HG02870 (cell line): Measurements from ENCODE around the gene MTREX.

Experiments
- ATAC-seq: cut with Tn5 transposase; IDR thresholded peaks from one replicate; pipeline ENCODE4 v1.9.1; 2021; ENCODE audit warnings: mild to moderate bottlenecking, moderate library complexity; ENCODE audit not compliant: unreplicated experiment

The MTREX gene

GRCh38 chr5:55324815-55325418, 17.1 kb downstream of the MTREX start:
- peak; percentile 58 for ATAC-seq

GRCh38 chr5:55325621-55326020, 17.8 kb downstream of the MTREX start:
- no peak for ATAC-seq

- no peak for ATAC-seq
Observed at GRCh38 chr5:55327281-55327680, 19.5 kb downstream of the MTREX start.

GRCh38 chr5:55331321-55331720, 23.5 kb downstream of the MTREX start:
- no peak for ATAC-seq

- ATAC-seq, result no peak
Observed at GRCh38 chr5:55333017-55333416, 25.2 kb downstream of the MTREX start.

GRCh38 chr5:55333811-55334210, 26.0 kb downstream of the MTREX start:
- no peak for ATAC-seq

- ATAC-seq, result no peak
Observed at GRCh38 chr5:55338092-55338613, 30.4 kb downstream of the MTREX start.

GRCh38 chr5:55338810-55339243, 31.0 kb downstream of the MTREX start:
- peak; percentile 80 for ATAC-seq

- ATAC-seq, result no peak
Observed at GRCh38 chr5:55343107-55343506, 35.3 kb downstream of the MTREX start.

GRCh38 chr5:55343609-55344008, 35.8 kb downstream of the MTREX start:
- ATAC-seq, result no peak

GRCh38 chr5:55344392-55344992, 36.7 kb downstream of the MTREX start:
- no peak for ATAC-seq

GRCh38 chr5:55345327-55345726, 37.5 kb downstream of the MTREX start:
- no peak for ATAC-seq

GRCh38 chr5:55347786-55348185, 40.0 kb downstream of the MTREX start:
- no peak for ATAC-seq

- ATAC-seq, result no peak
Observed at GRCh38 chr5:55350754-55351153, 43.0 kb downstream of the MTREX start.

- ATAC-seq, result no peak
Observed at GRCh38 chr5:55356896-55357295, 49.1 kb downstream of the MTREX start.

- ATAC-seq, result no peak
Observed at GRCh38 chr5:55360190-55360589, 52.4 kb downstream of the MTREX start.

- no peak for ATAC-seq
Observed at GRCh38 chr5:55363856-55364255, 56.1 kb downstream of the MTREX start.

GRCh38 chr5:55364537-55365055, 56.8 kb downstream of the MTREX start:
- peak; percentile 99 for ATAC-seq

- no peak for ATAC-seq
Observed at GRCh38 chr5:55370291-55370925, 62.6 kb downstream of the MTREX start.

GRCh38 chr5:55371145-55371544, 63.4 kb downstream of the MTREX start:
- ATAC-seq, result no peak

- no peak for ATAC-seq
Observed at GRCh38 chr5:55372130-55372925, 64.5 kb downstream of the MTREX start.
